ENCODE results near the gene ERICH4. TPM values are rescaled to one million over a fixed set of nuclear protein-coding genes. Genes with fewer than 3 reads are reported as not detected.

ERICH4 gene
- total and polyA plus RNA-seq, 2 experiments from 2014 or later, result not detected

DNA sequence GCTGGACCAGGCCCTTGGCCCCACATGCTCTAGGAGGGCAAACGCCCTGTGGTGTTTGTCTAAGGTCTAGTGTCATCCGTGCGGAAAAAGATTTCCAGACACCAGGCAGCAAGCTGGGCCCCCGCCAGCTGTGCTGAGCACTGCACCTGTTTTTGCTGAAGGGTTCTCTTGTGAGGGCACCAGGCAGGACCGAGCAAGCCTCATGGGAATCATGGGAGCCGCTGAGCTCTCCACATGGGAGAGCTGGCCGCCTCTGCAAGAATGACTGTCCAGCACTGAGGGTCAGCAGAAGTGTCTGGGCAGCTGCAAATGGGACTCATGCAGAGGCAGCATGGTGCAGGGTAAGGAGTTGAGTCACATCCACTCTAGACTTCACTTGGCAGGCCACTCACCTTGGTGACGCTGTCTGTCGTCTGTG lies 27.8 kb upstream of the ERICH4 start:
- H3K27ac Mint-ChIP-seq, result no peak overlapping the region
- TF ChIP-seq NANOG (IDR thresholded peaks at IDR 0.05; ENCODE audit: borderline replicate concordance) (no peak), EZH2phosphoT487 (IDR thresholded peaks at IDR 0.05; ENCODE audit: unreplicated experiment) (no peak), STAT1 (IDR thresholded peaks at IDR 0.05; ENCODE audit: unreplicated experiment) (no peak), ZNF331 (CRISPR knock-in tag; IDR thresholded peaks at IDR 0.05; ENCODE audit: low read depth) (no peak), EZH2 (IDR thresholded peaks at IDR 0.05; ENCODE audit: low read depth, unreplicated experiment) (no peak), CREB1 (CRISPR knock-in tag; IDR thresholded peaks at IDR 0.05; ENCODE audit: low read depth) (no peak), JUNB (IDR thresholded peaks at IDR 0.05; ENCODE audit: unreplicated experiment) (no peak)

DNA sequence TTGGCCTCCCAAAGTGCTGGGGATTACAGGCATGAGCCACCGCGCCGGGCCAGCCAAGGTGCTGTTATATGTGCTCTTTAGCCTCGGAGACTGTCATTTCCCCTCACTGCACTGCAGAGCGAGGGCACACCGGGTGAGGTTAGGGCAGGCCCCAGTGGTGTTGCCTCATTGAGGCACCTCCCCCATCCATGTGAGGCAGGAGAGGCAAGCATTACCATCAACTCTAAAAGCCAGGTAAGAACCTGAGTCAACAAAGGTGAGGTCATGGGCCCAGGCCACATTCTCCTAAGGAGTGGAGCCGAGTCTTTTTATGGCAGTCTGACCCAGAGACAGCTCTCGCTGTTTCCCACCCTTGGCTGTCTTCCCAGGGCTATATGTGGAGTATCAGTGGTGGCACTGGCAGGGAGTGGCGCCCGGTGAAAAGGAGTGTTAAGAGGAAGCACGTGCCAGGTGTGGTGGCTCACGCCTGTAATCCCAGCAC lies 26.7 kb upstream of the ERICH4 start:
- H3K36me3 Mint-ChIP-seq (ENCODE audit: low read depth), result peaks cover 33% of the 10 kb centered on the region
- no peak overlapping the region for H3K27ac Mint-ChIP-seq
- no peak overlapping the region for H2AFZ ChIP-seq
- no peaks in the 10 kb centered on the region for H3K36me3 ChIP-seq (ENCODE audit: insufficient read depth)
- no peak for ATAC-seq
- H3K4me1 Mint-ChIP-seq, result no peaks in the 10 kb centered on the region; the same call in 2 of the 3 replicates
- no peak for DNase-seq (ENCODE audit: low spot score)
- H3K4me2 ChIP-seq, result no peak overlapping the region
- H3K4me3 Mint-ChIP-seq, result no peak overlapping the region
- no peaks in the 10 kb centered on the region for H3K79me2 ChIP-seq (replicated peaks; ENCODE audit: insufficient read depth)
- H3K27me3 Mint-ChIP-seq (ENCODE audit: insufficient read depth, low read depth, poor library complexity), result peaks cover 10% of the 10 kb centered on the region
- no peaks in the 10 kb centered on the region for H3K9me2 ChIP-seq (ENCODE audit: insufficient read depth)
- H4K20me1 ChIP-seq (replicated peaks; ENCODE audit: insufficient read depth), result no peaks in the 10 kb centered on the region
- no peaks in the 10 kb centered on the region for H3K9me3 Mint-ChIP-seq
- TF ChIP-seq NANOG (IDR thresholded peaks at IDR 0.05; ENCODE audit: borderline replicate concordance), result no peak
- TF ChIP-seq EZH2 (IDR thresholded peaks at IDR 0.05; ENCODE audit: low read depth, unreplicated experiment), result no peak
- TF ChIP-seq, protein P1, sequence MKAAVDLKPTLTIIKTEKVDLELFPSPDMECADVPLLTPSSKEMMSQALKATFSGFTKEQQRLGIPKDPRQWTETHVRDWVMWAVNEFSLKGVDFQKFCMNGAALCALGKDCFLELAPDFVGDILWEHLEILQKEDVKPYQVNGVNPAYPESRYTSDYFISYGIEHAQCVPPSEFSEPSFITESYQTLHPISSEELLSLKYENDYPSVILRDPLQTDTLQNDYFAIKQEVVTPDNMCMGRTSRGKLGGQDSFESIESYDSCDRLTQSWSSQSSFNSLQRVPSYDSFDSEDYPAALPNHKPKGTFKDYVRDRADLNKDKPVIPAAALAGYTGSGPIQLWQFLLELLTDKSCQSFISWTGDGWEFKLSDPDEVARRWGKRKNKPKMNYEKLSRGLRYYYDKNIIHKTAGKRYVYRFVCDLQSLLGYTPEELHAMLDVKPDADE (IDR thresholded peaks at IDR 0.05), result no peak
- TF ChIP-seq JUNB (IDR thresholded peaks at IDR 0.05; ENCODE audit: unreplicated experiment), result no peak
- no peak overlapping the region for H3K4me3 ChIP-seq
- no peaks in the 10 kb centered on the region; the same call in 1 of the 2 replicates for H3F3A ChIP-seq (replicated peaks; ENCODE audit: low read depth)
- H3K27me3 ChIP-seq (ENCODE audit: insufficient read depth), result no peaks in the 10 kb centered on the region
- no peaks in the 10 kb centered on the region for H3K4me1 ChIP-seq (ENCODE audit: insufficient read depth)
- no peak overlapping the region for H3K27ac ChIP-seq (ENCODE audit: low read depth)

More for the DNA sequence above, 27.8 kb upstream of the ERICH4 start:
- Histone ChIP-seq H3K9me2 (ENCODE audit: insufficient read depth) (no peaks in the 10 kb centered on the region), H3K79me2 (replicated peaks; ENCODE audit: insufficient read depth) (no peaks in the 10 kb centered on the region), H3K27me3 (ENCODE audit: insufficient read depth) (no peaks in the 10 kb centered on the region), H2AFZ (no peak overlapping the region), H3K4me3 (no peak overlapping the region), H3K4me1 (ENCODE audit: insufficient read depth) (no peaks in the 10 kb centered on the region), H3K4me2 (no peak overlapping the region), H3K27ac (ENCODE audit: low read depth) (no peak overlapping the region), H3F3A (replicated peaks; ENCODE audit: low read depth) (no peaks in the 10 kb centered on the region), H3K36me3 (ENCODE audit: insufficient read depth) (no peaks in the 10 kb centered on the region), H4K20me1 (replicated peaks; ENCODE audit: insufficient read depth) (no peaks in the 10 kb centered on the region)
- Mint-ChIP-seq H3K36me3 (ENCODE audit: low read depth) (peaks cover 28% of the 10 kb centered on the region), H3K9me3 (no peaks in the 10 kb centered on the region), H3K4me1 (no peaks in the 10 kb centered on the region; the same call in 2 of the 3 replicates), H3K27me3 (ENCODE audit: insufficient read depth, low read depth, poor library complexity) (peaks cover 10% of the 10 kb centered on the region), H3K4me3 (no peak overlapping the region)
- ATAC-seq, result no peak
- DNase-seq (ENCODE audit: low spot score), result no peak

DNA sequence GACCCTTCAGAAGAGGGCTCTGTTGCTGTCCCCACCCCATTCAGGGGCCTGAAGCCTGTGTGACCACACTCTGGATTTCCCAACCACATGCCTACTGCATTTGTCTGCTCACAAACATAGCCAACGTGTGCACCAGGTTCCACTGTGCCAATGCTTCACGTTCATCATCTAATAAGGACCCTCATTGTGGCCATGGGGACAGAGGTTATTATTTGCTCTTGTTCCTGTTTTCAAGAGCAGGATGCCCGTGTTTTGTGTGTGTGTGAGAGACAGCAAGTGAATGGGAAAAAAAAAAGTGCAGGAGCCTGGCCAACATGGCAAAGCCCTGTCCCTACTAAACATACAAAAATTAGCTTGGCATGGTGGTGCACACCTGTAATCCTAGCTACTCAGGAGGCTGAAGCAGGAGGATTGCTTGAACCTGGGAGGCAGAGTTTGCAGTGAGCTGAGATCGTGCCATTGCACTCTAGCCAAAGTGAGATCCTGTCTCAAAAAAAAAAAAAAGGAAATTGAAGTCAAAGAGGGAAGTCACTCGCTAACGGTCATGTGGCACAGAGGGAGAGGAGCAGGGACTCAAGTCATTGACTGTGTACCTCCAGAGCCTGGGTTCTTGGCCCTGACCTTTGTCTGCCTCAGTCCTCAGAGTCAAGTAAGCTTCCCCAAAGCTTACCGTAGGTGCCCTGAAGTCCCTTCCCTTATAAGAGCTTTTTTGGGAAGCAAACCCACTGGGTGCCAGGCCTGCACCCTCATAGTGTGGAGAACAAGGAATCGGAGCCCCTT lies 22.7 kb upstream of the ERICH4 start:
- no peaks in the 10 kb centered on the region for H4K20me1 ChIP-seq (replicated peaks; ENCODE audit: insufficient read depth)
- no peaks in the 10 kb centered on the region for H3K36me3 ChIP-seq (ENCODE audit: insufficient read depth)
- no peaks in the 10 kb centered on the region for H3K4me1 ChIP-seq (ENCODE audit: insufficient read depth)
- H3K4me2 ChIP-seq, result no peak overlapping the region
- no peaks in the 10 kb centered on the region for H3K9me3 Mint-ChIP-seq
- DNase-seq (ENCODE audit: low spot score) (no peak), ATAC-seq (no peak)
- no peak overlapping the region for H3K4me3 Mint-ChIP-seq
- H3K27me3 Mint-ChIP-seq (ENCODE audit: insufficient read depth, low read depth, poor library complexity), result peaks cover 3% of the 10 kb centered on the region
- no peaks in the 10 kb centered on the region for H3K79me2 ChIP-seq (replicated peaks; ENCODE audit: insufficient read depth)
- H3K4me3 ChIP-seq, result no peak overlapping the region
- H2AFZ ChIP-seq, result no peak overlapping the region
- H3K27me3 ChIP-seq (ENCODE audit: insufficient read depth), result no peaks in the 10 kb centered on the region
- H3F3A ChIP-seq (replicated peaks; ENCODE audit: low read depth), result peaks cover 2% of the 10 kb centered on the region; the same call in 1 of the 2 replicates
- H3K27ac ChIP-seq (ENCODE audit: low read depth), result no peak overlapping the region
- no peaks in the 10 kb centered on the region for H3K4me1 Mint-ChIP-seq
- no peak overlapping the region for H3K27ac Mint-ChIP-seq
- H3K36me3 Mint-ChIP-seq (ENCODE audit: low read depth), result peaks cover 33% of the 10 kb centered on the region
- no peaks in the 10 kb centered on the region for H3K9me2 ChIP-seq (ENCODE audit: insufficient read depth)
- TF ChIP-seq STAT1 (IDR thresholded peaks at IDR 0.05; ENCODE audit: unreplicated experiment) (no peak), ZNF331 (CRISPR knock-in tag; IDR thresholded peaks at IDR 0.05; ENCODE audit: low read depth) (no peak), EZH2 (IDR thresholded peaks at IDR 0.05; ENCODE audit: low read depth, unreplicated experiment) (no peak)

All from GM23338 (cell line).